ENCODE measurements around the gene USH2A. TPM values are rescaled to one million over a fixed set of nuclear protein-coding genes. Genes with fewer than 3 reads are reported as not detected.

Gene USH2A
- total RNA-seq, 1 donor from 2014 or later = 0.05 TPM

DNA sequence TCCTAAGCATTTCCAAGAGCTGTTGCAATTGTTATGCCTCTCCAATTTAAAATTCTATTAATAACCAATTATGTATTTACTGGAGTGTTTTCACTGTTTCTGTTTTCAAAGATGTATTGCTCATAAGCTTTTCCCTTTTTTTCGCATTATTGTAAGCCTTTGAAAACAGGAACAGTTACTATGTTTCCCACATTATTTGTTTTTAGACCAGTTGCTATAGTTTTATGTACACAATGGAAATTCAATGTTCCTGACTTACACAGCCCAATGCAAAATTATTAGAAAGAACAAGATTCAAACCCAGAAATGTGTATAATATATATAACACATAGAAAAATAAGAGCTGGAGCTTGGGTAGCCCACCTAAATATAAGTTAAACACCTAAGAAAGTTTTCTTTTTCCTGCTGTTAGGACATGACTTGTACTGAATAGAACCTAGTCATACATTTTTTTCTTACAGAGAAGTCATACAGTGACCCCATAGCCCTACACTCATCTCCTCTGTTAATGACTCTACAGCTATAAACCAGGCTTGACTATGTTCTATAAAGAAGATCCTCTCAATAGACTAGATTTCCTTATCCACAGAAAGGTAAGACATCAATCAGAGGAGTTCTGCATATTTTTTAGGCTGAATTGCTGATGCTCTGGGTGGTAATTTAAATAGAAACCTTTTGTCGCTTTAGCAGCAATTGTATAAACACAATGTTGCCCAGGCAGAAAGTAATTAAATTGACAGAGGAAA, 299.6 kb downstream of the USH2A start:
- DNase-seq (ENCODE audit: low read depth) = no peak

- DNase-seq (ENCODE audit: low read depth) = peak; percentile 62
Measured at GRCh38 chr1:216119600-216119999, 303.6 kb downstream of the USH2A start.

GRCh38 chr1:216114180-216114579, 309.1 kb downstream of the USH2A start:
- no peak for DNase-seq (ENCODE audit: low read depth)

- no peak for DNase-seq (ENCODE audit: low read depth)
Measured at GRCh38 chr1:216113181-216113580, 310.1 kb downstream of the USH2A start.

GRCh38 chr1:216111842-216112241, 311.4 kb downstream of the USH2A start:
- DNase-seq (ENCODE audit: low read depth) = no peak

DNA sequence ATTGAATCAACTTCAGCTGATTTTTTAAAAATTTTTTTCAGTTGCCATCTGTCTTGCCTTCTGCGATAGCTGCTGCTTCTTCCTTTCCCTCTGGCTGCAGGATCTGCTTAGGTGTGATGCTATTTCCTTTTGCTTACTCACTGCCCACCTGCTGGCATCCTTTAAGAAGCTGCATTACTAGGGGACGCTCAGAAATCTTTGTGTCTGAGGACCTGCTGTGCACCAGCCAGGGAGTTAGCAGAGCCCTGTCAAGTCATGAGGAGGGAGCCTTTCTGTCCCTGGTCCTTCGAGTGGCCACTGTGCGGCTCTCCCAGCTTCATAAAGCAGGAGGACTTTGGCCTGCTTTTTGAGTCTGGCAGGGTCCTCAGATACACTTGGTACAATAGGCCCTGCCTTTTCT, 327.8 kb downstream of the USH2A start:
- no peak for DNase-seq (ENCODE audit: low read depth)

DNA sequence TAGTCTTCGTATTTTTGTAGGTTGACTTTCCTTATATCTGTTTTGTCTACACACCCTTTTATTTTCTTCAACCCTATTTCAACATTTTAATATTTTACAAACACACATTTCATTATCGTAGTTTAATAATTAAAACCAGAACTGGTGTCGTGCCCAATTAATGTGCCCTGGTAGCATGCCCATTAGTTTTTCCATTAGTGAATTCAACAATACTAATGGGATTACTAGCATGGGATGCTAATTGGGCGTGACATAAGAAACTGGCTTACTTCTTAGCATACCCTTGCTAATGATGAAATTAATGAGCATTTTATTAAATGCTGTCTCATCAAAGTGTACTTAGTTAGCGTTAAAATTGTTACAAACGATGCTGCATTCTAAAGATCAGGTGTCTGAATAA, 332.7 kb downstream of the USH2A start:
- no peak for DNase-seq (ENCODE audit: low read depth)

DNA sequence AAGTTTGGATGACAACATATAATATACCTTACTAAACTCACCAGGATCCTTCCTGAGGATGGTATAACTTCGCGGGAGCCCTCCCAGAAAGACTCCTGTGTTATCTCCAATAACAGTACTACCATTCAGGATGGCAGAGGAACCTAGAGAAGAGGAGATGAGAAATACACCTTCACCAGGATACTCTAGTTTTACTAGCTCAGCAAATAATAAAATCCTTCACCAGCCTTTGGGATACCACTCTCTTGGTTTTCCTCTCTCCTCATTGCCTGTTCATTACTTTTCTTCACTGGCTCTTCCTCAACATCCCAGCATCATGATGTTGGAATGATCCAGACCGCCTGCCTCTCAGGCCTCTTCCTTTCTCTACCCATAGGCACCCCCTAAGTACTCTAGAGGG, 336.6 kb downstream of the USH2A start:
- no peak for DNase-seq (ENCODE audit: low read depth)

DNA sequence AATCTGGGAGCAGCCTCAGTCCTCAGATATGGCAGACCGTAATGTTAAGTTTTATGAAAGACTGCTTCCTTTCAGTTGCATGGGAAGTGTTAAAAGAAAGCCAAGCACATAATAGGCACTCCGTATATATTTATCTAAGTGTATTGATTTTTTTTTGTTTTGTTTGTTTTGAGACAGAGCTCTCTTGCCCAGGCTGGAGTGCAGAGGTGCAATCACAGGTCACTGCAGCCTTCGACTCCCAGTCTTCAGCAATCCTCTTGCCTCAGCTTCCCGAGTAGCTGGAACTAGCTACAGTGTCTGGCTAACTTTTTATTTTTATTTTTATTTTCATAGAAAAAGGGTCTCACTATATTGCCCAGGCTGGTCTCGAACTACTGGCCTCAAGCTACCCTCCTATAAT, 341.8 kb downstream of the USH2A start:
- no peak for DNase-seq (ENCODE audit: low read depth)

DNA sequence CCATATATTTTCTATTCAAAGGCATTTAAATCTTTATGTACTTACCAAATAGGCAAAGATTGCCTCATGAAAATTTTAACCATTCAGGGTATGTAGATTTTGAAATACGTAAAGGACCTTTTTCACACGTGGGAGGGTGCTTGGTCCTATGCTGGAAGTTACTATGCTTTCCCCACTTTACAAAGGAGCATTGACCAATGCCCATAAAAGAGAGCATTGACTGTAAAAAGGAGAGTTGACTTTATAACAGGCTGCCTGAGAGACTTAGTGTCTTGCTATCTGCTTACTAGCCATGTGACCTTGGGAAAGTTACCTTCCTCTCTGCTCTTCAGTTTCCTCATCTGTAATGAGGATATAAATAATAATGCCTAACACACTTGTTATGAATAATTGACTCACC, 346.5 kb downstream of the USH2A start:
- no peak for DNase-seq (ENCODE audit: low read depth)

GRCh38 chr1:216075339-216075738, 347.9 kb downstream of the USH2A start:
- DNase-seq (ENCODE audit: low read depth) = peak; percentile 12

DNA sequence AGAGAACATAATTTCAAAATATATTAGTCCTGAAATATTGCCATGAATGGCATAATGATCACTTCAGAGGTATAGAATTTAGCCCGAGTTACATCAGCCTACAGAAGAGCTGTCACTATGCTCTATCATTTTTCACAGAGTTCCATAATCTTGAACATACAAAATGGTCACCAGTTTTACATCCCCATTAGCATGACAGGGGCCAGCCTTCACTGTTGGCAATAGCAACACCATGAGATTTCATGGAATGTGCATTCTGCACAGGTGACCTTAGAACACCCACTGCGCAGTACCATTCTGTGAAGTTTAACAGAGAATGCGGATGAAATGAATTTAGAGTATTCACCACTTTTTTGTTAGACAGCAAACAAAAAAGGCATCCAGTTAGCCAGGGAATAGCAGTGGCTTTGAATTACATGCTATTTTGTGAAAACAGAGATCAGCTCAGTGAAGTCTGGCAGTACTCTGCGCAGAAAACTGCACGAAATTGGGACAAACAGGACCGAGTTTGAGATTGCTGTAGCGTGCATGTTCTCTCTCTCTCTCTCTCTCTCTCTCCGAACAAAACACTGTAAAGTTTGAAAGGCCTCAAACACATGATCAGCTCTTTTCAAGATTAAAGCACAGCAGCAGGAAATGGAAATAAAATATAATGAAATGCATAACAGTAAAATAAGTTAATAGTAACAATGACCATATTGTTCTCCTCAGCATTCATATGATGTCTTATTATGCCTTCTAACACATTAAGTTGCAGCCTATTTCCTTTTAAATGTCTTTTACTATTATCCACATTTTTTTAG, 349.3 kb downstream of the USH2A start:
- DNase-seq (ENCODE audit: low read depth) = no peak

- DNase-seq (ENCODE audit: low read depth) = no peak
Measured at GRCh38 chr1:216071262-216071661, 352.0 kb downstream of the USH2A start.

DNA sequence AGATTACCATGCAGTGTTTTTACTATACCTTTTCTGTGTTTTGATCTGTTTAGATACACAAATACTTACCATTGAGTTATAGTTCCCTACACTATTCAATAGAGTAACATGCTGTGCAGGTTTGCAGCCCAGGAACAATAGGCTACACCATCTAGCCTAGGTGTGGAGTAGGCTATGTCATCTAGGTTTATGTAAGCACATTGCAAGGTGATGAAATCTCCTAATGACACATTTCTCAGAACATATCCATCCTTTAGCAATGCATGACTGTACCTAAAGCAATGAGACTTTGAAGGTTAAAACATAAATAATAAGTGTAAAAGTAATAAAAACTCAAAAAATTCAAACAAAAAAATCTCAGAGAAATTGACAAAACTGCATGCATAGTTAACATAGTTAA, 358.6 kb downstream of the USH2A start:
- peak; percentile 59 for DNase-seq (ENCODE audit: low read depth)

- no peak for DNase-seq (ENCODE audit: low read depth)
Measured at GRCh38 chr1:216057947-216058346, 365.3 kb downstream of the USH2A start.

- no peak for DNase-seq (ENCODE audit: low read depth)
Measured at GRCh38 chr1:216057063-216057462, 366.2 kb downstream of the USH2A start.

- DNase-seq (ENCODE audit: low read depth) = no peak
Measured at GRCh38 chr1:216055004-216055403, 368.2 kb downstream of the USH2A start.

DNA sequence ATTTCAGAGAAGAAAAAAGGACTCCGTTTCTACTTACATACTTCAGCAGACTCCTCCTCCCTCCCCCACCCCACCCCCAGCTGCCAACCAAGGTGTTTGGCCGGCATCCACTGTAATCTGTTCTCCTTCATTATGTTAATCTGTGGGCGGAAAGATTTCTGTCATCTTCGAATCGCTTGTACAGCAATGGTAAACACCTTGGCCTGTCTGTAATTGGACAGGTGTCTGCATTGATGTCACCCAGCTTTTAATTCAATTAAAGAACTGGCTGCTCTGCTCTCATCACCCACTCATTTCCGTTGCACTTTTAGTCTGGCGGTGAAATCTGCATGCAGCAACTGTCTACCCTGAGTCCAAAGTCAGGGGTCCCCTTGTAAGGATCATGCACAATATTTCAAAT, 368.6 kb downstream of the USH2A start:
- no peak for DNase-seq (ENCODE audit: low read depth)

DNA sequence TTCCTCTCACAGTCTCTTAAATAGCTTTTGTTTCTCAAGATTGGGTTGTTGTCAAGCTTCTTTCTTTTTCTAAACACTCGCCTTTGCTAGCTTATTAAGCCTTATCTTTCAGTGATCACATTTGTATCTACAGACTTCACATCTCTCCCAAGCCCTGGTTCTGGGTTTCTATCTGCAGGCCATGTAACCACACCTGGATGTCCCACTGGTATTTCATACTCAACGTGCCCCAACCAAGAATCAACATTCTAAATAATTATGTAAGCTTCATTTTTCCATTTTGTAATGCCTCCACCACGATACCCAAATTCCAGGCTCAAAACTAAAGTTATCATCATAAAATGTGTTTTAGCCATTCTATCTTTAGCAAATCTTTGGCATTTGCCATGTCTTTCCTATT, 372.2 kb downstream of the USH2A start:
- DNase-seq (ENCODE audit: low read depth) = no peak

DNA sequence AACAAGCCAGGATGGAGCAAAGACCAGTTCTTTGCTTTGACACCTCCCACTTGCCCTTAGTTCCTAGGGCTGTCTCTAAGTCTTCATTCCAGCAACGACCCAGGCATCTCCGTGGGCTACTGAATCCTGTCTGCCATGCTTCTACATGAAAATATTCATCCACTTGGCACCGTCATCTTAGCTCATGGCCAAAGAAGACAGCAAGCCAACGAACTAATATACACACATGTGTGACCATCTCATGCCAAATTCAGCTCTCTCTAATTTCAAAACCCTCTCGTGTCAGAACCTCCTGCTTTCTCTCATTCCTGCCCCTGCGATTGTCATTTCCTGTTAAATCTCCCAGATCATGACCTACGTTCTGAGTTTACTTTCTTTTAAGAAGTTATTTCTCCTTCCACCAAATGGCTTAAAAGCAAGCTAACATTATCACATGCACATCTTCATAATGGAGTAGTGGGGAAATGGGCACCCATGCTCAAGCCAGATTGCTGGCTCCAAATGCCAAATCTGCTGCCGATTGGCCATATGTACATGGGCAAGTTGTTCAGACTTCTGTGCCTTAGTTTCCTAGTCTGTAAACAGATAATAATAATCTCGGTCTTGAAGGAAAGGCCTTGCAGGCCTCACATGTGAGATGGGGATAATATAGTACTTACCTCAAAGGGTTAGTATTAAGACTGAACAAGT, 373.4 kb downstream of the USH2A start:
- no peak for DNase-seq (ENCODE audit: low read depth)

GRCh38 chr1:216047811-216048572, 375.3 kb downstream of the USH2A start:
- DNase-seq (ENCODE audit: low read depth) = no peak

DNA sequence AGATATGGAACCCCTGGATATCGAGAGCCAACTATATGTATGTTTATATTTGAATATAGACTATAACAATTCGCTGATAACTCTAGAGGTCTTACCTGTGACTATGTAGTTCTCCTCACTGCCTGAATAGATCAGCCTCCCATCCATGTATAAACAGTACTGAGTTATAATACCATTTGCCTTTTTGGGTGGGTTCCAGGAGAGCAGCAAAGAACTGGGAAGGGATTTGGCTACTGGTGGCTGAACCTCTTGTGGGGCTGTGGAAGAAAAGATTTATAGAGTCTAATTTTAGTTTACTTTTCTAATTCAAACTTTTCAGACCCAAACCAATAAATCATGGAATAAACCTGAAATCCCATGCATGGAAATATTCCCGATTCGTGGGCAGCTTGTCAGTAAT, 376.9 kb downstream of the USH2A start:
- no peak for DNase-seq (ENCODE audit: low read depth)
